Measurements from ENCODE around the gene MARCHF9.
A peak's percentile ranks its signal among the peaks of the same experiment; 100 is the strongest.

MARCHF9 gene

GRCh38 chr12:57796996-57797395, 42.1 kb downstream of the MARCHF9 start:
- no peak for DNase-seq (ENCODE audit: low spot score)

- DNase-seq (ENCODE audit: low spot score), result no peak
Measured at GRCh38 chr12:57797933-57798332, 43.0 kb downstream of the MARCHF9 start.

GRCh38 chr12:57800965-57801364, 46.1 kb downstream of the MARCHF9 start:
- no peak for DNase-seq (ENCODE audit: low spot score)

- DNase-seq (ENCODE audit: low spot score), result no peak
Measured at GRCh38 chr12:57802607-57803006, 47.7 kb downstream of the MARCHF9 start.

- DNase-seq (ENCODE audit: low spot score), result peak; percentile 31
Measured at GRCh38 chr12:57803319-57803893, 48.5 kb downstream of the MARCHF9 start.

- no peak for DNase-seq (ENCODE audit: low spot score)
Measured at GRCh38 chr12:57806677-57807076, 51.8 kb downstream of the MARCHF9 start.

- no peak for DNase-seq (ENCODE audit: low spot score)
Measured at GRCh38 chr12:57807285-57807684, 52.4 kb downstream of the MARCHF9 start.

GRCh38 chr12:57808351-57808750, 53.4 kb downstream of the MARCHF9 start:
- DNase-seq (ENCODE audit: low spot score), result no peak

- DNase-seq (ENCODE audit: low spot score), result no peak
Measured at GRCh38 chr12:57809425-57809824, 54.5 kb downstream of the MARCHF9 start.

Data from kidney capillary endothelial cell (primary cell).